A549 (cell line): ENCODE measurements around the gene PSMA2.

Experiments
- CBX8 ChIP-seq: fragments of 200-600 bp; sonication (generic); IDR thresholded peaks from 2 replicates; pipeline ENCODE4 v1.6.1; 2016
- EHMT2 ChIP-seq: fragments of 200-600 bp; sonication (generic); IDR thresholded peaks from 2 replicates; pipeline ENCODE4 v1.6.1; 2016; ENCODE audit warnings: antibody characterized with exemption, low read depth, mild to moderate bottlenecking, moderate library complexity
- MAFK ChIP-seq: fragments of 450-650 bp; IDR thresholded peaks from 2 replicates; pipeline ENCODE4 v1.6.1; 2014; ENCODE audit not compliant: partially characterized antibody
- NR3C1 ChIP-seq: fragments of >200 bp; sonication (Bioruptor Twin); formaldehyde crosslinking; IDR thresholded peaks from 3 replicates; pipeline ENCODE4 v1.6.1; 2017
- POLR2A ChIP-seq: IDR thresholded peaks from 2 replicates; pipeline ENCODE4 v1.6.1; 2012; ENCODE audit warnings: mild to moderate bottlenecking, low read length
- RAD21 ChIP-seq, 2 experiments: fragments of >200 bp in 1 of 2; sonication (Bioruptor Twin) in 1 of 2; formaldehyde crosslinking in 1 of 2; IDR thresholded peaks in 1 of 2; conservative IDR thresholded peaks in 1 of 2; 2 replicates in 1 of 2; 3 replicates in 1 of 2; pipeline ENCODE4 v1.6.1; 2012 to 2018; ENCODE audit warnings: inconsistent platforms in 1 of 2
- RARB ChIP-seq: fragments of 250-450 bp; sonication (Bioruptor Pico); IDR thresholded peaks from 2 replicates; pipeline ENCODE4 v1.8.0; 2021; ENCODE audit warnings: mild to moderate bottlenecking, moderate library complexity
- SMC3 ChIP-seq: fragments of >200 bp; sonication (Bioruptor Twin); formaldehyde crosslinking; IDR thresholded peaks from 3 replicates; pipeline ENCODE4 v1.6.1; 2018; ENCODE audit warnings: inconsistent platforms
- TF ChIP-seq, protein P1 (sequence below): fragments of >200 bp; sonication (Bioruptor Twin); formaldehyde crosslinking; IDR thresholded peaks from 3 replicates; pipeline ENCODE4 v1.5.1; 2016
- TF ChIP-seq, protein P2 (sequence below): fragments of 150-350 bp; IDR thresholded peaks from 2 replicates; pipeline ENCODE4 v1.6.1; 2014; ENCODE audit warnings: low read depth, mild to moderate bottlenecking, low read length

DNA sequence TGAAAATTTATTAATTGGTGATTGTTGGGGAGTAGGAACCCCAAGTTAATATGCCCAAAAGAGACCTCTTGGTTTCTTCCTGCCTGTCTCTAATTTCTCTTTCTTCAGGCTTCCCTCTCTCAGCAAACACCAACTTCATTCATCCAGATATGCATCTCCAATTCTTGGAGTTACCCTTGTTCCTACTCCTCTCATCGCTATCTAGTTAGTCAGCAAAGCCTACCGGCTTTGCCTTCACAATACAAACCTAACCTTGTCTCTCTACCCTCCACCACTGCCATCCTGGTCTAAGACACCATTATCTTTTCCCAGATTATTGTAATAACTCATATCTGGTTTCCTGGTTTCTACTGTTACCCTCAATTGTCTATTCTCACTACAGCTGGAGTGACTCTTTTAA, 48.1 kb upstream of the PSMA2 start:
- TF ChIP-seq CBX8 = no peak
- TF ChIP-seq, protein P1, sequence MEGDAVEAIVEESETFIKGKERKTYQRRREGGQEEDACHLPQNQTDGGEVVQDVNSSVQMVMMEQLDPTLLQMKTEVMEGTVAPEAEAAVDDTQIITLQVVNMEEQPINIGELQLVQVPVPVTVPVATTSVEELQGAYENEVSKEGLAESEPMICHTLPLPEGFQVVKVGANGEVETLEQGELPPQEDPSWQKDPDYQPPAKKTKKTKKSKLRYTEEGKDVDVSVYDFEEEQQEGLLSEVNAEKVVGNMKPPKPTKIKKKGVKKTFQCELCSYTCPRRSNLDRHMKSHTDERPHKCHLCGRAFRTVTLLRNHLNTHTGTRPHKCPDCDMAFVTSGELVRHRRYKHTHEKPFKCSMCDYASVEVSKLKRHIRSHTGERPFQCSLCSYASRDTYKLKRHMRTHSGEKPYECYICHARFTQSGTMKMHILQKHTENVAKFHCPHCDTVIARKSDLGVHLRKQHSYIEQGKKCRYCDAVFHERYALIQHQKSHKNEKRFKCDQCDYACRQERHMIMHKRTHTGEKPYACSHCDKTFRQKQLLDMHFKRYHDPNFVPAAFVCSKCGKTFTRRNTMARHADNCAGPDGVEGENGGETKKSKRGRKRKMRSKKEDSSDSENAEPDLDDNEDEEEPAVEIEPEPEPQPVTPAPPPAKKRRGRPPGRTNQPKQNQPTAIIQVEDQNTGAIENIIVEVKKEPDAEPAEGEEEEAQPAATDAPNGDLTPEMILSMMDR = no peak
- no peak for TF ChIP-seq RARB
- TF ChIP-seq SMC3 = no peak
- no peak for TF ChIP-seq POLR2A
- no peak for TF ChIP-seq RAD21 (conservative IDR thresholded peaks at IDR 0.05 in 1 of 2, IDR thresholded peaks at IDR 0.05 in 1 of 2)
- no peak for TF ChIP-seq MAFK
- TF ChIP-seq, protein P2, sequence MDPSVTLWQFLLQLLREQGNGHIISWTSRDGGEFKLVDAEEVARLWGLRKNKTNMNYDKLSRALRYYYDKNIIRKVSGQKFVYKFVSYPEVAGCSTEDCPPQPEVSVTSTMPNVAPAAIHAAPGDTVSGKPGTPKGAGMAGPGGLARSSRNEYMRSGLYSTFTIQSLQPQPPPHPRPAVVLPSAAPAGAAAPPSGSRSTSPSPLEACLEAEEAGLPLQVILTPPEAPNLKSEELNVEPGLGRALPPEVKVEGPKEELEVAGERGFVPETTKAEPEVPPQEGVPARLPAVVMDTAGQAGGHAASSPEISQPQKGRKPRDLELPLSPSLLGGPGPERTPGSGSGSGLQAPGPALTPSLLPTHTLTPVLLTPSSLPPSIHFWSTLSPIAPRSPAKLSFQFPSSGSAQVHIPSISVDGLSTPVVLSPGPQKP = no peak
- no peak for TF ChIP-seq NR3C1
- no peak for TF ChIP-seq EHMT2
